DMS79 (cell line): ENCODE results near the gene LRR1.
A peak's percentile ranks its signal among the peaks of the same experiment; 100 is the strongest.
"Not testable (repeated sequence)": the region's sequence is repeated elsewhere in the genome, so short reads cannot be mapped to it uniquely, and the experiment has no call there.

ENCODE experiments used
- DNase-seq: peaks from one replicate; lab custom pipeline; 2025; lab: John Stamatoyannopoulos, UW

LRR1 gene

GRCh38 chr14:49598485-49599300 lies at the start of gene LRR1:
TSS of gene LRR1 (plus strand) at chr14:49598940. CDS start at chr14:49599021, 81 bp downstream.
- DNase-seq = peak; percentile 91

- no peak for DNase-seq
Observed at GRCh38 chr14:49549446-49549845, 49.3 kb upstream of the LRR1 start.

- no peak for DNase-seq
Observed at GRCh38 chr14:49549881-49550280, 48.9 kb upstream of the LRR1 start.

- no peak for DNase-seq
Observed at GRCh38 chr14:49550286-49551184, 48.2 kb upstream of the LRR1 start.

GRCh38 chr14:49551569-49551968 lies 47.2 kb upstream of the LRR1 start:
- no peak for DNase-seq

- DNase-seq = no peak
Observed at GRCh38 chr14:49553106-49553505, 45.6 kb upstream of the LRR1 start.

- DNase-seq = no peak
Observed at GRCh38 chr14:49553892-49554291, 44.8 kb upstream of the LRR1 start.

- no peak for DNase-seq
Observed at GRCh38 chr14:49559979-49560768, 38.6 kb upstream of the LRR1 start.

- DNase-seq = no peak
Observed at GRCh38 chr14:49566714-49567113, 32.0 kb upstream of the LRR1 start.

GRCh38 chr14:49569281-49569680 lies 29.5 kb upstream of the LRR1 start:
- DNase-seq = no peak

GRCh38 chr14:49574038-49574437 lies 24.7 kb upstream of the LRR1 start:
- DNase-seq = no peak

- DNase-seq = no peak
Observed at GRCh38 chr14:49578141-49578540, 20.6 kb upstream of the LRR1 start.

GRCh38 chr14:49579841-49580240 lies 18.9 kb upstream of the LRR1 start:
- DNase-seq = no peak

- no peak for DNase-seq
Observed at GRCh38 chr14:49581209-49582112, 17.3 kb upstream of the LRR1 start.

GRCh38 chr14:49582113-49582977 lies 16.4 kb upstream of the LRR1 start:
- DNase-seq = no peak

- DNase-seq = no peak
Observed at GRCh38 chr14:49583629-49584028, 15.1 kb upstream of the LRR1 start.

- no peak for DNase-seq
Observed at GRCh38 chr14:49584058-49584457, 14.7 kb upstream of the LRR1 start.

GRCh38 chr14:49584981-49585640 lies 13.6 kb upstream of the LRR1 start:
- DNase-seq = not testable (repeated sequence)

- peak; percentile 99 for DNase-seq
Observed at GRCh38 chr14:49585803-49586672, 12.7 kb upstream of the LRR1 start, which contains the start of gene RPS29. TSS of gene RPS29 (minus strand) at chr14:49586380. CDS start at chr14:49586346, 34 bp downstream.
